Measurements from ENCODE around the gene DPYSL5. TPM values are rescaled to one million over a fixed set of nuclear protein-coding genes. Genes with fewer than 3 reads are reported as not detected.

DPYSL5 gene
- total RNA-seq, 4 donors from 2014 or later = 0.13 to 0.50 (median 0.41) TPM

- peak overlapping the region; percentile 81 to 92 (median 86) for H3K27ac ChIP-seq (replicated peaks in 1 of 4)
- H3K27me3 ChIP-seq = no peaks in the 10 kb centered on the region
- DNase-seq (ENCODE audit: extremely low spot score) = no peak
- intact Hi-C loops (cut with DNase I) = no loop called here
- peaks cover 19 to 39% (median 34%) of the 10 kb centered on the region in 4 donors for H3K4me1 ChIP-seq
- TF ChIP-seq EP300 (IDR thresholded peaks at IDR 0.05) (no peak), POLR2AphosphoS5 (IDR thresholded peaks at IDR 0.05) (no peak), CTCF (IDR thresholded peaks at IDR 0.05) (no peak), POLR2A (IDR thresholded peaks at IDR 0.05; ENCODE audit: low read depth) (no peak)
- no peaks in the 10 kb centered on the region for H3K9me3 ChIP-seq
- 6% methylated on average over 33 of the region's 34 CpGs for WGBS
- peak overlapping the region; percentile 70 to 94 (median 90) for H3K4me3 ChIP-seq
- no peaks in the 10 kb centered on the region for H3K36me3 ChIP-seq
These were observed 123.1 kb downstream of the DPYSL5 start for GRCh38 chr2:26970928-26971627.

GRCh38 chr2:26971911-26972786 lies 124.2 kb downstream of the DPYSL5 start:
- H3K9me3 ChIP-seq = no peaks in the 10 kb centered on the region
- intact Hi-C loops (cut with DNase I) = no loop called here
- H3K27me3 ChIP-seq = no peaks in the 10 kb centered on the region
- TF ChIP-seq POLR2A (IDR thresholded peaks at IDR 0.05; ENCODE audit: low read depth) (no peak), CTCF (IDR thresholded peaks at IDR 0.05) (no peak), EP300 (IDR thresholded peaks at IDR 0.05) (no peak), POLR2AphosphoS5 (IDR thresholded peaks at IDR 0.05) (no peak)
- H3K4me3 ChIP-seq = peak overlapping the region in 3 of 4 donors; percentile 70 to 94 (median 90)
- no peaks in the 10 kb centered on the region for H3K36me3 ChIP-seq
- peaks cover 26 to 47% (median 40%) of the 10 kb centered on the region in 4 donors for H3K4me1 ChIP-seq
- DNase-seq (ENCODE audit: extremely low spot score) = no peak
- WGBS = 67% methylated on average over 9 of the region's 9 CpGs
- H3K27ac ChIP-seq (replicated peaks in 1 of 4) = peak overlapping the region; percentile 81 to 92 (median 86)

- TF ChIP-seq CTCF (IDR thresholded peaks at IDR 0.05) (no peak), POLR2A (IDR thresholded peaks at IDR 0.05; ENCODE audit: low read depth) (no peak), EP300 (IDR thresholded peaks at IDR 0.05) (no peak), POLR2AphosphoS5 (IDR thresholded peaks at IDR 0.05) (no peak)
- DNase-seq (ENCODE audit: extremely low spot score) = no peak
- Histone ChIP-seq H3K27me3 (no peaks in the 10 kb centered on the region), H3K27ac (replicated peaks in 1 of 4) (no peak overlapping the region), H3K9me3 (no peaks in the 10 kb centered on the region), H3K36me3 (no peaks in the 10 kb centered on the region), H3K4me1 (peaks cover 35 to 57% (median 47%) of the 10 kb centered on the region in 4 donors), H3K4me3 (no peak overlapping the region)
- intact Hi-C loops (cut with DNase I) = no loop called here
- 91% methylated on average over 5 of the region's 5 CpGs for WGBS
These were observed 126.4 kb downstream of the DPYSL5 start for GRCh38 chr2:26974352-26974751.

- Histone ChIP-seq H3K9me3 (no peaks in the 10 kb centered on the region), H3K36me3 (no peaks in the 10 kb centered on the region), H3K4me1 (peaks cover 35 to 58% (median 44%) of the 10 kb centered on the region in 4 donors), H3K27me3 (no peaks in the 10 kb centered on the region), H3K27ac (replicated peaks in 1 of 4) (no peak overlapping the region), H3K4me3 (no peak overlapping the region)
- 53% methylated on average over 2 of the region's 2 CpGs for WGBS
- TF ChIP-seq EP300 (IDR thresholded peaks at IDR 0.05) = no peak
- no peak for TF ChIP-seq CTCF (IDR thresholded peaks at IDR 0.05)
- TF ChIP-seq POLR2A (IDR thresholded peaks at IDR 0.05; ENCODE audit: low read depth) = no peak
- TF ChIP-seq POLR2AphosphoS5 (IDR thresholded peaks at IDR 0.05) = no peak
- intact Hi-C loops (cut with DNase I) = no loop called here
- DNase-seq (ENCODE audit: extremely low spot score) = no peak
These were observed 127.2 kb downstream of the DPYSL5 start for GRCh38 chr2:26975102-26975501.
